ENCODE results near the gene ELMO3.
A peak's percentile ranks its signal among the peaks of the same experiment; 100 is the strongest.

Gene ELMO3

GRCh38 chr16:67192781-67193361 lies 6.1 kb upstream of the ELMO3 start:
- DNase-seq (ENCODE audit: extremely low spot score, insufficient read length, low read depth) (no peak), FAIRE-seq (no peak)

GRCh38 chr16:67193536-67193935 lies 5.4 kb upstream of the ELMO3 start:
- DNase-seq (ENCODE audit: extremely low spot score, insufficient read length, low read depth) (no peak), FAIRE-seq (no peak)

GRCh38 chr16:67194260-67194659 lies 4.7 kb upstream of the ELMO3 start:
- no peak for DNase-seq (ENCODE audit: extremely low spot score, insufficient read length, low read depth)
- FAIRE-seq, result no peak

- no peak for FAIRE-seq
- DNase-seq (ENCODE audit: extremely low spot score, insufficient read length, low read depth), result no peak
Measured at GRCh38 chr16:67195676-67196075, 3.3 kb upstream of the ELMO3 start.

- FAIRE-seq (no peak), DNase-seq (ENCODE audit: extremely low spot score, insufficient read length, low read depth) (no peak)
Measured at GRCh38 chr16:67196881-67197280, 2.0 kb upstream of the ELMO3 start.

GRCh38 chr16:67197704-67198103 lies 1.2 kb upstream of the ELMO3 start:
- no peak for FAIRE-seq

GRCh38 chr16:67198238-67198734 lies 645 bp upstream of the ELMO3 start:
- FAIRE-seq, result peak; percentile 9
- no peak for DNase-seq (ENCODE audit: extremely low spot score, insufficient read length, low read depth)

More at GRCh38 chr16:67197704-67198103, 1.2 kb upstream of the ELMO3 start:
- DNase-seq (ENCODE audit: extremely low spot score, insufficient read length, low read depth), result no peak

- FAIRE-seq (no peak), DNase-seq (ENCODE audit: extremely low spot score, insufficient read length, low read depth) (no peak)
Measured at GRCh38 chr16:67199808-67200198, 872 bp downstream of the ELMO3 start.

- FAIRE-seq, result no peak
- DNase-seq (ENCODE audit: extremely low spot score, insufficient read length, low read depth), result no peak
Measured at GRCh38 chr16:67200491-67200890, 1.6 kb downstream of the ELMO3 start.

- FAIRE-seq, result no peak
- DNase-seq (ENCODE audit: extremely low spot score, insufficient read length, low read depth), result no peak
Measured at GRCh38 chr16:67201411-67202345, 2.7 kb downstream of the ELMO3 start.

- FAIRE-seq, result no peak
- no peak for DNase-seq (ENCODE audit: extremely low spot score, insufficient read length, low read depth)
Measured at GRCh38 chr16:67202426-67202825, 3.5 kb downstream of the ELMO3 start.

GRCh38 chr16:67202956-67203493 lies 4.1 kb downstream of the ELMO3 start:
- FAIRE-seq (no peak), DNase-seq (ENCODE audit: extremely low spot score, insufficient read length, low read depth) (no peak)

GRCh38 chr16:67204076-67204475 lies 5.1 kb downstream of the ELMO3 start:
- no peak for FAIRE-seq

GRCh38 chr16:67206129-67206837 lies 7.4 kb downstream of the ELMO3 start:
- DNase-seq (ENCODE audit: extremely low spot score, insufficient read length, low read depth) (no peak), FAIRE-seq (no peak)

More at GRCh38 chr16:67204076-67204475, 5.1 kb downstream of the ELMO3 start:
- no peak for DNase-seq (ENCODE audit: extremely low spot score, insufficient read length, low read depth)

- FAIRE-seq, result no peak
Measured at GRCh38 chr16:67206838-67207248, 7.9 kb downstream of the ELMO3 start.

GRCh38 chr16:67207249-67208091 lies 8.5 kb downstream of the ELMO3 start:
- no peak for FAIRE-seq

More at GRCh38 chr16:67206838-67207248, 7.9 kb downstream of the ELMO3 start:
- DNase-seq (ENCODE audit: extremely low spot score, insufficient read length, low read depth), result no peak

GRCh38 chr16:67208154-67208896 lies 9.4 kb downstream of the ELMO3 start:
- FAIRE-seq (no peak), DNase-seq (ENCODE audit: extremely low spot score, insufficient read length, low read depth) (no peak)

More at GRCh38 chr16:67207249-67208091, 8.5 kb downstream of the ELMO3 start:
- no peak for DNase-seq (ENCODE audit: extremely low spot score, insufficient read length, low read depth)

- DNase-seq (ENCODE audit: extremely low spot score, insufficient read length, low read depth) (no peak), FAIRE-seq (no peak)
Measured at GRCh38 chr16:67209565-67209964, 10.6 kb downstream of the ELMO3 start.

All from GM18507 (cell line).